SK-N-SH (cell line): ENCODE measurements around the gene CNRIP1.

ENCODE experiments used
- CTCF ChIP-seq: fragments of 200-600 bp; sonication (generic); IDR thresholded peaks from 2 replicates; pipeline ENCODE4 v1.6.1; 2017; ENCODE audit warnings: antibody characterized with exemption, mild to moderate bottlenecking, moderate library complexity
- FOSL2 ChIP-seq: IDR thresholded peaks from 2 replicates; pipeline ENCODE4 v1.4.0; 2012; ENCODE audit warnings: low read depth, mild to moderate bottlenecking, moderate library complexity, borderline replicate concordance
- FOXM1 ChIP-seq: IDR thresholded peaks from 2 replicates; pipeline ENCODE4 v1.4.0; 2012; ENCODE audit warnings: low read depth, mild to moderate bottlenecking
- MAX ChIP-seq: IDR thresholded peaks from 2 replicates; pipeline ENCODE4 v1.4.0; 2012; ENCODE audit warnings: low read depth
- POLR2AphosphoS5 ChIP-seq: IDR thresholded peaks from 2 replicates; pipeline ENCODE4 v1.6.1; 2012; ENCODE audit warnings: low read depth, low read length
- RAD21 ChIP-seq: IDR thresholded peaks from 2 replicates; pipeline ENCODE4 v1.6.1; 2012; ENCODE audit warnings: mild to moderate bottlenecking, low read length
- RCOR1 ChIP-seq: fragments of 150-350 bp; IDR thresholded peaks from 2 replicates; pipeline ENCODE4 v1.6.1; 2017; ENCODE audit warnings: antibody characterized with exemption, low read length
- RFX5 ChIP-seq: IDR thresholded peaks from 2 replicates; pipeline ENCODE4 v1.6.1; 2012; ENCODE audit warnings: mild to moderate bottlenecking, improper control_type of control experiment, low read length
- SMC3 ChIP-seq: IDR thresholded peaks from 2 replicates; pipeline ENCODE4 v1.6.1; 2012; ENCODE audit warnings: low read depth, low read length, improper control_type of control experiment
- USF1 ChIP-seq: IDR thresholded peaks from 2 replicates; pipeline ENCODE4 v1.4.0; 2012; ENCODE audit warnings: low read depth, borderline replicate concordance
- TF ChIP-seq, protein P1 (sequence below): fragments of 150-350 bp; IDR thresholded peaks from 2 replicates; pipeline ENCODE4 v1.6.1; 2017; ENCODE audit warnings: antibody characterized with exemption, low read length, low read depth, borderline replicate concordance
- TF ChIP-seq, protein P2 (sequence below): IDR thresholded peaks from 2 replicates; pipeline ENCODE4 v1.6.1; 2012; ENCODE audit warnings: mild to moderate bottlenecking, low read depth, low read length, moderate library complexity

DNA sequence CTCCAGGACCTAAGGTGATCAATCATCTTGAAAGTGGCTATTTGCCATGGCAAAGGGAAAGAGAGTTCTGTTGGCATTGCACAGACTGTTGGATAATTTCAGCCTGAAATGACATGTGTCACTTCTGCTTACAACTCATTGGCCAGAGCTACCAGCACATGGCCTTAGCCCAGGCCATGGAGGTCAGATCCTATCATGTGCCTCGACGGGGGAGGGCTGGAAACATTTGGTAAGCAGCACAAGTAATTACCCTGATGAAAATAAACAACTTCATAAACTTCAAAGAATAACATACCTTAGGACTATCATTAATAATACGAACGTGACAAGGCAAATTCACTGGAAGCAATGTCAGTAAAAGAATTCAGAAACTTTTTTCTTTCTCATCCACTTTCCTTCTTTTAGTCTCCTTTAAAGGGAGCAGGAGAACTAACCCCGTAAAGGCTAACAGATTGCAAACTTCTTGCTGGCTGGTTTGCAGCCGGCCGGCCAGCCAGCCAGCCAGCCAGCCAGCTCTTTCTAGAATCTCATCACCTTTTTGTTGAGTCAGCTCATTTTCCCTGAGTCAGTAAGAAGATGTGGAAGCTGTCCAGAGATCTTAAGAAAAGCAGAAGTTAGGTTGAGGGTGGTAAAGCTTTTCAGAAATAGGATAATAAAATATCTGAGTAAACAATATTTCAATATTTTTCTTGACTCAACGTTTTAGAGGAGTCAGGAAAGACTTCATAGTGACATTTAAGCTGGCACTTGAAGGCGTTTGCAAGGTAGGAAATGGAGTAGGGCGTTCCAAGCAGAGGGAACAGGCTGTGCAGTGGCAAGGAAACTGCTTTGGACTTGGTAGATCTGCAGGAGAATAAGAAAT lies 31.9 kb downstream of the CNRIP1 start:
- TF ChIP-seq FOXM1 = no peak
- no peak for TF ChIP-seq CTCF
- TF ChIP-seq, protein P1, sequence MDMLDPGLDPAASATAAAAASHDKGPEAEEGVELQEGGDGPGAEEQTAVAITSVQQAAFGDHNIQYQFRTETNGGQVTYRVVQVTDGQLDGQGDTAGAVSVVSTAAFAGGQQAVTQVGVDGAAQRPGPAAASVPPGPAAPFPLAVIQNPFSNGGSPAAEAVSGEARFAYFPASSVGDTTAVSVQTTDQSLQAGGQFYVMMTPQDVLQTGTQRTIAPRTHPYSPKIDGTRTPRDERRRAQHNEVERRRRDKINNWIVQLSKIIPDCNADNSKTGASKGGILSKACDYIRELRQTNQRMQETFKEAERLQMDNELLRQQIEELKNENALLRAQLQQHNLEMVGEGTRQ = no peak
- TF ChIP-seq SMC3 = no peak
- TF ChIP-seq RAD21 = no peak
- no peak for TF ChIP-seq POLR2AphosphoS5
- no peak for TF ChIP-seq FOSL2
- TF ChIP-seq RFX5 = no peak
- TF ChIP-seq MAX = no peak
- TF ChIP-seq RCOR1 = no peak
- TF ChIP-seq, protein P2, sequence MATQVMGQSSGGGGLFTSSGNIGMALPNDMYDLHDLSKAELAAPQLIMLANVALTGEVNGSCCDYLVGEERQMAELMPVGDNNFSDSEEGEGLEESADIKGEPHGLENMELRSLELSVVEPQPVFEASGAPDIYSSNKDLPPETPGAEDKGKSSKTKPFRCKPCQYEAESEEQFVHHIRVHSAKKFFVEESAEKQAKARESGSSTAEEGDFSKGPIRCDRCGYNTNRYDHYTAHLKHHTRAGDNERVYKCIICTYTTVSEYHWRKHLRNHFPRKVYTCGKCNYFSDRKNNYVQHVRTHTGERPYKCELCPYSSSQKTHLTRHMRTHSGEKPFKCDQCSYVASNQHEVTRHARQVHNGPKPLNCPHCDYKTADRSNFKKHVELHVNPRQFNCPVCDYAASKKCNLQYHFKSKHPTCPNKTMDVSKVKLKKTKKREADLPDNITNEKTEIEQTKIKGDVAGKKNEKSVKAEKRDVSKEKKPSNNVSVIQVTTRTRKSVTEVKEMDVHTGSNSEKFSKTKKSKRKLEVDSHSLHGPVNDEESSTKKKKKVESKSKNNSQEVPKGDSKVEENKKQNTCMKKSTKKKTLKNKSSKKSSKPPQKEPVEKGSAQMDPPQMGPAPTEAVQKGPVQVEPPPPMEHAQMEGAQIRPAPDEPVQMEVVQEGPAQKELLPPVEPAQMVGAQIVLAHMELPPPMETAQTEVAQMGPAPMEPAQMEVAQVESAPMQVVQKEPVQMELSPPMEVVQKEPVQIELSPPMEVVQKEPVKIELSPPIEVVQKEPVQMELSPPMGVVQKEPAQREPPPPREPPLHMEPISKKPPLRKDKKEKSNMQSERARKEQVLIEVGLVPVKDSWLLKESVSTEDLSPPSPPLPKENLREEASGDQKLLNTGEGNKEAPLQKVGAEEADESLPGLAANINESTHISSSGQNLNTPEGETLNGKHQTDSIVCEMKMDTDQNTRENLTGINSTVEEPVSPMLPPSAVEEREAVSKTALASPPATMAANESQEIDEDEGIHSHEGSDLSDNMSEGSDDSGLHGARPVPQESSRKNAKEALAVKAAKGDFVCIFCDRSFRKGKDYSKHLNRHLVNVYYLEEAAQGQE = no peak
- no peak for TF ChIP-seq USF1
